ENCODE data around the gene TSPYL2. TPM values are rescaled to one million over a fixed set of nuclear protein-coding genes. Genes with fewer than 3 reads are reported as not detected.

Gene TSPYL2
- total RNA-seq: 26.4 TPM

- DNase-seq (ENCODE audit: low read depth in 2 of 3, low spot score in 2 of 3): peak; percentile 74 to 97 (median 93)
Observed at GRCh38 chrX:53081925-53082772, at the start of gene TSPYL2. TSS of gene TSPYL2 (plus strand) at chrX:53082367. CDS start at chrX:53082499, 132 bp downstream.

- DNase-seq (ENCODE audit: low read depth in 2 of 3, low spot score in 2 of 3): no peak
Observed at GRCh38 chrX:53036149-53036548, 46.0 kb upstream of the TSPYL2 start.

GRCh38 chrX:53039236-53039635 lies 42.9 kb upstream of the TSPYL2 start:
- DNase-seq (ENCODE audit: low read depth in 2 of 3, low spot score in 2 of 3): no peak

- DNase-seq (ENCODE audit: low read depth in 2 of 3, low spot score in 2 of 3): no peak
Observed at GRCh38 chrX:53044995-53045394, 37.2 kb upstream of the TSPYL2 start.

GRCh38 chrX:53047228-53047627 lies 34.9 kb upstream of the TSPYL2 start:
- DNase-seq (ENCODE audit: low read depth in 2 of 3, low spot score in 2 of 3): no peak

- no peak for DNase-seq (ENCODE audit: low read depth in 2 of 3, low spot score in 2 of 3)
Observed at GRCh38 chrX:53048169-53049126, 33.7 kb upstream of the TSPYL2 start, which contains the start of gene GPR173. TSS of gene GPR173 (plus strand) at chrX:53048789. CDS start at chrX:53076622, 27,833 bp downstream.

GRCh38 chrX:53049127-53049517 lies 33.0 kb upstream of the TSPYL2 start:
- no peak for DNase-seq (ENCODE audit: low read depth in 2 of 3, low spot score in 2 of 3)

DNA sequence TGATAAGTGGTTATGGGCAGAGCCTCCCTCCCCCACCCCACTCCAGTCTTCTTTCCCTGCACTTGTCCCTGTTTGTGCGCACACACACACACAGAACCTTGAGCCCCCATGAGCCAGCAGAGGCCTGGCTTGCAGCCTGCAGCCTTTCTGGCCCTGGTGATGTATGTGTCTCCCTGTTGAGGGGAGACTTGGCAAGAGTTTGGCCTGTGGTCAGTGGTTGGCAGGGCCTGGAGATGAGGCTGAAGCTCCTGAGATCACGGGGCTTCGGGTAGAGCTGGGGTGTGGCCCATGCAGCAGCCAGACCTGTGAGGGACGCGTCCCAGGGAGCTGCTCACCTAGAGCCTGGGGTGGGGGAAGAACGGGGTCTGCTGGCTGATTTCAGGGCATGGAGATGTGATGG lies 31.3 kb upstream of the TSPYL2 start:
- DNase-seq (ENCODE audit: low read depth in 2 of 3, low spot score in 2 of 3): no peak

- no peak for DNase-seq (ENCODE audit: low read depth in 2 of 3, low spot score in 2 of 3)
Observed at GRCh38 chrX:53055244-53055849, 26.8 kb upstream of the TSPYL2 start.

DNA sequence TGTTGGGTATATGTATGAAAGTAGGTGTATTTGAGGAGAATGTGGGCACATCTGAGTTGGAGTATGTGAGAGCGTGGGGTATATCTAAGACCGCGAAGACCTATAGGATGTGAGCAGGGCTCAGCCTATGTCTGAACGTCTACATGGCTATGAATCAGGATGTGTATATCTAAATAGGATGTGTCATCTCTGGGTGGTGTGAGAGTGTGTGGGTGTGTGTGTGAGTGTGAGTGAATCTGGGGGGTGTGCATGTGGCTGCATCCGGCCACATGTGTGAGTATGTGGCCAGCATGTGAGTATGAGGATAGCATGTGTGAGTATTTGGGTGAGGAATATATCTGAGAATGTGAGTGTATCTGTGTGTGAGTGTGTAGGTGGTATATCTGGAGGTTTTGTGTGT lies 25.9 kb upstream of the TSPYL2 start:
- no peak for DNase-seq (ENCODE audit: low read depth in 2 of 3, low spot score in 2 of 3)

- no peak for DNase-seq (ENCODE audit: low read depth in 2 of 3, low spot score in 2 of 3)
Observed at GRCh38 chrX:53065104-53065503, 17.1 kb upstream of the TSPYL2 start.

- no peak for DNase-seq (ENCODE audit: low read depth in 2 of 3, low spot score in 2 of 3)
Observed at GRCh38 chrX:53071064-53071463, 11.1 kb upstream of the TSPYL2 start.

- peak; percentile 71 to 84 (median 71) for DNase-seq (ENCODE audit: low read depth in 2 of 3, low spot score in 2 of 3)
Observed at GRCh38 chrX:53071604-53072417, 10.4 kb upstream of the TSPYL2 start.

GRCh38 chrX:53072418-53073114 lies 9.6 kb upstream of the TSPYL2 start:
- DNase-seq (ENCODE audit: low read depth in 2 of 3, low spot score in 2 of 3): no peak

GRCh38 chrX:53073115-53073586 lies 9.0 kb upstream of the TSPYL2 start:
- no peak for DNase-seq (ENCODE audit: low read depth in 2 of 3, low spot score in 2 of 3)

GRCh38 chrX:53075011-53075410 lies 7.2 kb upstream of the TSPYL2 start:
- no peak for DNase-seq (ENCODE audit: low read depth in 2 of 3, low spot score in 2 of 3)

GRCh38 chrX:53076671-53077070 lies 5.5 kb upstream of the TSPYL2 start:
- DNase-seq (ENCODE audit: low read depth in 2 of 3, low spot score in 2 of 3): no peak

DNA sequence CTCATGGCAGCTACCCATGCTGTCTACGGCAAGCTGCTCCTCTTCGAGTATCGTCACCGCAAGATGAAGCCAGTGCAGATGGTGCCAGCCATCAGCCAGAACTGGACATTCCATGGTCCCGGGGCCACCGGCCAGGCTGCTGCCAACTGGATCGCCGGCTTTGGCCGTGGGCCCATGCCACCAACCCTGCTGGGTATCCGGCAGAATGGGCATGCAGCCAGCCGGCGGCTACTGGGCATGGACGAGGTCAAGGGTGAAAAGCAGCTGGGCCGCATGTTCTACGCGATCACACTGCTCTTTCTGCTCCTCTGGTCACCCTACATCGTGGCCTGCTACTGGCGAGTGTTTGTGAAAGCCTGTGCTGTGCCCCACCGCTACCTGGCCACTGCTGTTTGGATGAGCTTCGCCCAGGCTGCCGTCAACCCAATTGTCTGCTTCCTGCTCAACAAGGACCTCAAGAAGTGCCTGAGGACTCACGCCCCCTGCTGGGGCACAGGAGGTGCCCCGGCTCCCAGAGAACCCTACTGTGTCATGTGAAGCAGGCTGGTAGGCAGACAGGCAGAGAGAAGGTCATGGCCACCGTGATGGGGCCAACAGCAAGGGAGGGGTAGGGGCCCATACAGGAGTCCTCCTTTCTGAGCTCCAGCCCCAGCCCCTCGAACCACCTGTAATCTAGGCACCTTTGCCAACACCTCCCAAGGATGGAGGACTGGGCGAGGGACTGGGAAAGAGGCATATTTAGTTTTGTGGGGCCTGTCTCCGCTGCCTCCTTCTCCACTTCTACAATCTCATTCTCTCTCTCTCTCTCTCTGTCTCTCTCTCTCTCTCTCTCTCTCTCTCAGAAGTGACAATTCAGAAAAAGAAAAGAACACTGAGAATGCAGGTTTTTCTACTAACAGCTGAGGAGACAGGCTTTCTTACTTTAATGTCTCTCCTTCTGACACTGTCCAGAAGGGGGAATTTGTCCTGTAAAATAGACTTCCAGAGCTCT lies 4.7 kb upstream of the TSPYL2 start:
- no peak for DNase-seq (ENCODE audit: low read depth in 2 of 3, low spot score in 2 of 3)
